DND-41 (cell line): ENCODE results near the gene C1QTNF3.

Source experiments
- ATAC-seq: fragments of 200-7000 bp; cut with Tn5 transposase; 3 replicates; pipeline ENCODE4 v1.9.1; 2021; ENCODE audit warnings: low read depth; ENCODE audit not compliant: insufficient read depth
- DNase-seq: peaks from one replicate; pipeline ENCODE4 v3.0.0-alpha.2; 2020
- H2AFZ ChIP-seq: 2 replicates; pipeline ENCODE4 v1.6.0; 2012; ENCODE audit warnings: low read depth, low read length
- H3K27ac ChIP-seq: 2 replicates; pipeline ENCODE4 v1.5.1; 2012; ENCODE audit warnings: low read length, inconsistent platforms
- H3K27me3 ChIP-seq: fragments of 200-600 bp; sonication (generic); 2 replicates; pipeline ENCODE4 v1.6.0; 2012; ENCODE audit warnings: low read length, mild to moderate bottlenecking, inconsistent platforms; ENCODE audit not compliant: insufficient read depth, poor library complexity
- H3K36me3 ChIP-seq: 2 replicates; pipeline ENCODE4 v1.5.1; 2012; ENCODE audit warnings: low read length, inconsistent platforms; ENCODE audit not compliant: insufficient read depth
- H3K4me1 ChIP-seq: 2 replicates; pipeline ENCODE4 v1.5.1; 2012; ENCODE audit warnings: mild to moderate bottlenecking, low read length; ENCODE audit not compliant: insufficient read depth
- H3K4me2 ChIP-seq: 2 replicates; pipeline ENCODE4 v1.6.0; 2012; ENCODE audit warnings: mild to moderate bottlenecking, moderate library complexity, low read length, inconsistent platforms; ENCODE audit not compliant: insufficient read depth
- H3K4me3 ChIP-seq, 2 experiments: fragments of 200-600 bp in 1 of 2; shearing (Covaris generic) in 1 of 2; 2 replicates each; pipeline ENCODE4 v1.5.1; 2012 to 2016; ENCODE audit warnings: inconsistent platforms in 2 of 2, low read length in 2 of 2, mild to moderate bottlenecking in 2 of 2, low read depth in 1 of 2, moderate library complexity in 1 of 2
- H3K79me2 ChIP-seq: 2 replicates; pipeline ENCODE4 v1.6.0; 2012; ENCODE audit warnings: low read length, inconsistent platforms; ENCODE audit not compliant: insufficient read depth
- H3K9ac ChIP-seq: 2 replicates; pipeline ENCODE4 v1.6.0; 2012; ENCODE audit warnings: low read depth, mild to moderate bottlenecking, inconsistent platforms, low read length, moderate library complexity
- H3K9me3 ChIP-seq: 2 replicates; pipeline ENCODE4 v1.5.1; 2012; ENCODE audit warnings: low read length, moderate library complexity, mild to moderate bottlenecking, inconsistent platforms; ENCODE audit not compliant: insufficient read depth, severe bottlenecking
- H4K20me1 ChIP-seq: 2 replicates; pipeline ENCODE4 v1.6.0; 2012; ENCODE audit warnings: low read length; ENCODE audit not compliant: insufficient read depth
- CTCF ChIP-seq: IDR thresholded peaks from 2 replicates; pipeline ENCODE4 v1.5.1; 2012; ENCODE audit warnings: borderline replicate concordance, low read length, moderate library complexity, mild to moderate bottlenecking; ENCODE audit not compliant: poor library complexity, severe bottlenecking; ENCODE audit errors: extremely low read depth
- EZH2 ChIP-seq: IDR thresholded peaks from 3 replicates; pipeline ENCODE4 v1.6.1; 2012; ENCODE audit warnings: borderline replicate concordance, low read depth, mild to moderate bottlenecking, moderate library complexity, low read length, inconsistent platforms; ENCODE audit not compliant: severe bottlenecking

C1QTNF3 gene

DNA sequence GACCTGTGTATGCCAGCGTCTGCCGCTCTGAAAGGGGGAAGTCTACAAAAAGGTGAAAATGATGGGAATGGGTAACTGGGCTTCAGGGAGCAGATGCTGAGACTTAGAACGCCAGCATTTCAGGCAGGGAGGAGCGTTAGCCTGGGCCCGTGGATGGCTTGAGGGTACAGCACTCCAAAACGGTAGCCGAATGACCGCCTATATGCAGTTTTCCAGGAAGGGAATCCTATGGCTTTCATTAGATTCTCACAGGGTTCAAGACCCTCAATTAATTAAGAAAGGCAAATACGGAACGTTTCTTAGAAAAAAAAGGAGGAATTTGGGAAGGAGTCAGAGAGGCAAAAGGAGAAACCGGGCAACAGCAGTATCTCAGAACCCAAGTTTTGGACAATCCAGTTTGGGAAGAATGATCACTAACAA lies 35.8 kb downstream of the C1QTNF3 start:
- Histone ChIP-seq H3K27me3 (no peaks in the 10 kb centered on the region), H3K4me1 (peaks cover 24% of the 10 kb centered on the region), H2AFZ (peak overlapping the region; percentile 85), H3K9me3 (no peaks in the 10 kb centered on the region), H3K27ac (peak overlapping the region; percentile 96), H3K4me2 (peak overlapping the region; percentile 90), H3K9ac (peak overlapping the region; percentile 72), H3K36me3 (peaks cover 25% of the 10 kb centered on the region), H3K4me3 (peak overlapping the region; percentile 44 to 75), H3K79me2 (peaks cover 8% of the 10 kb centered on the region), H4K20me1 (no peaks in the 10 kb centered on the region)
- TF ChIP-seq EZH2 (no peak), CTCF (no peak)
- DNase-seq: no peak
- ATAC-seq: no peak

DNA sequence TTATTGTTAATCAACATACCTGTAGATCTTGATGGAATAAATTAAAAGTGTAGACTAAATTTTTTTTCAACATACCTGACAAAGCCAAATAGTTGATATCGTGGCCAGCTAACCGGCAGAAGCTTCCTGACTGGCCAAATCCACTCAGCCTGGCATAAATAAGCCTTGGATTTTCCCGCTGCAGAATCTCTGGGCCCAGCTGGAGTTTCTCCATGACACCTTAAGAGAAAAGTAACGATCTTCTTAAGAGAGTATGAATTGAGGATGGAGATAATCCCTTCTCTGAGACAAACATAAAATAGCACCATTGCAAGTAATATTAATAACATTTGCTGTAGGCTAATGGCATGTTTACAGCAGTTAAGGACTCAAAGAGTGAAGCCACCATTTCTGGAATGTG lies 37.3 kb downstream of the C1QTNF3 start:
- Histone ChIP-seq H4K20me1 (no peaks in the 10 kb centered on the region), H3K27me3 (no peaks in the 10 kb centered on the region), H3K79me2 (peaks cover 8% of the 10 kb centered on the region), H3K9ac (no peak overlapping the region), H3K4me2 (no peak overlapping the region), H3K4me1 (peaks cover 24% of the 10 kb centered on the region), H2AFZ (no peak overlapping the region), H3K9me3 (no peaks in the 10 kb centered on the region), H3K27ac (no peak overlapping the region), H3K36me3 (peaks cover 29% of the 10 kb centered on the region), H3K4me3 (no peak overlapping the region)
- no peak for ATAC-seq
- TF ChIP-seq EZH2: no peak
- no peak for TF ChIP-seq CTCF
- no peak for DNase-seq

- Histone ChIP-seq H3K27ac (no peak overlapping the region), H3K36me3 (peaks cover 29% of the 10 kb centered on the region), H3K4me2 (no peak overlapping the region), H2AFZ (no peak overlapping the region), H3K9me3 (no peaks in the 10 kb centered on the region), H4K20me1 (no peaks in the 10 kb centered on the region), H3K4me3 (no peak overlapping the region), H3K9ac (no peak overlapping the region), H3K79me2 (peaks cover 8% of the 10 kb centered on the region), H3K27me3 (no peaks in the 10 kb centered on the region), H3K4me1 (peaks cover 24% of the 10 kb centered on the region)
- DNase-seq: no peak
- no peak for ATAC-seq
- TF ChIP-seq CTCF (no peak), EZH2 (no peak)
Measured at GRCh38 chr5:34005211-34005610, 37.8 kb downstream of the C1QTNF3 start.

DNA sequence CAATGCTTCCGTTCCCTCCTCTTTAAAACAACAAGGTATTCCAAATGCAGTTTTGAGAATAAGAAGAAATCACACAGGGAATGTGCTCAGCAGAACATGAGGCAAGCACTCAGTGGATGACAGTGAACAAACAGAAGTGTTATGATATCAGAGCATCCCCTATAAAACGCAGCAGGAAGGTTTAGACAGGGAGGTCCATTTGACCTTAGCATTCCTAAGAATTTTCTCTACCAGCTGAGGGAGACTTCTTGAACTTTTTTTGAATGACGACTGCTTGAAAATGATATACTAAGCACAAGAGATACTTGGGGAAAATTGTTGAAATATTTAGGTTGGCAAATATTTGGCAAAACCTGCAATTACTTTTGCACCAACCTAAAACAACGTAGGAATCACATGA lies 39.1 kb downstream of the C1QTNF3 start:
- H3K9ac ChIP-seq: no peak overlapping the region
- no peak overlapping the region for H3K4me2 ChIP-seq
- H4K20me1 ChIP-seq: no peaks in the 10 kb centered on the region
- H3K4me3 ChIP-seq: no peak overlapping the region
- H2AFZ ChIP-seq: no peak overlapping the region
- no peak overlapping the region for H3K27ac ChIP-seq
- H3K27me3 ChIP-seq: no peaks in the 10 kb centered on the region
- peaks cover 8% of the 10 kb centered on the region for H3K79me2 ChIP-seq
- H3K36me3 ChIP-seq: peaks cover 29% of the 10 kb centered on the region
- no peaks in the 10 kb centered on the region for H3K9me3 ChIP-seq
- ATAC-seq (no peak), DNase-seq (no peak)
- H3K4me1 ChIP-seq: peaks cover 20% of the 10 kb centered on the region
- TF ChIP-seq CTCF (no peak), EZH2 (no peak)
